CD8-positive, alpha-beta memory T cell (primary cell): Measurements from ENCODE around the gene PPP1R27. TPM values are rescaled to one million over a fixed set of nuclear protein-coding genes. Genes with fewer than 3 reads are reported as not detected.

Experiments used
- CTCF ChIA-PET: fragments of 350-600 bp; sonication (Branson Sonifier 250); formaldehyde crosslinking; loops from one replicate; lab custom pipeline; 2021; ENCODE audit warnings: antibody characterized with exemption; lab: Charles Lee
- POLR2A ChIA-PET: fragments of 350-600 bp; sonication (Branson Sonifier 250); formaldehyde crosslinking; loops from one replicate; lab custom pipeline; 2021; ENCODE audit warnings: antibody characterized with exemption; lab: Charles Lee
- DNase-seq, 5 donors: peaks; one replicate each; pipeline versions ENCODE4 v3.0.0 to v3.0.0-alpha.2; 2020 to 2022; ENCODE audit warnings: mixed read lengths in 1 of 5
- H3K27ac ChIP-seq: one replicate; pipeline ENCODE4 v1.7.0; 2013; ENCODE audit warnings: low read depth, mild to moderate bottlenecking, low read length, moderate library complexity
- H3K27me3 ChIP-seq: 2 replicates; pipeline ENCODE4 v1.7.0; 2013; ENCODE audit warnings: low read length, mild to moderate bottlenecking; ENCODE audit not compliant: insufficient read depth, poor library complexity, severe bottlenecking
- H3K36me3 ChIP-seq: 2 replicates; pipeline ENCODE4 v1.7.0; 2013; ENCODE audit warnings: mild to moderate bottlenecking, low read length, moderate library complexity; ENCODE audit not compliant: insufficient read depth
- H3K4me1 ChIP-seq: 2 replicates; pipeline ENCODE4 v1.7.0; 2013; ENCODE audit warnings: mild to moderate bottlenecking, low read length, moderate library complexity; ENCODE audit not compliant: insufficient read depth
- H3K4me3 ChIP-seq: 2 replicates; pipeline ENCODE4 v1.7.0; 2013; ENCODE audit warnings: mild to moderate bottlenecking, low read length
- H3K9me3 ChIP-seq: 2 replicates; pipeline ENCODE4 v1.7.0; 2013; ENCODE audit warnings: mild to moderate bottlenecking, low read length
- H3K27ac Mint-ChIP-seq, 8 donors: one replicate each; pipeline ENCODE4 v1.8.0; 2020 to 2021; ENCODE audit warnings: mixed read lengths in 8 of 8, mild to moderate bottlenecking in 6 of 8, inconsistent platforms in 3 of 8, moderate library complexity in 3 of 8
- H3K27me3 Mint-ChIP-seq, 2 donors: one replicate each; pipeline ENCODE4 v1.8.0; 2020 to 2021; ENCODE audit warnings: mixed read lengths in 2 of 2, mild to moderate bottlenecking in 1 of 2, moderate library complexity in 1 of 2
- H3K36me3 Mint-ChIP-seq, 3 donors: one replicate each; pipeline ENCODE4 v1.8.0; 2020 to 2021; ENCODE audit warnings: mixed read lengths in 3 of 3, inconsistent platforms in 1 of 3, mild to moderate bottlenecking in 1 of 3
- H3K4me1 Mint-ChIP-seq, 3 donors: one replicate each; pipeline ENCODE4 v1.8.0; 2020 to 2021; ENCODE audit warnings: mixed read lengths in 3 of 3, inconsistent platforms in 1 of 3, mild to moderate bottlenecking in 1 of 3
- H3K4me3 Mint-ChIP-seq, 7 donors: one replicate each; pipeline ENCODE4 v1.8.0; 2020 to 2021; ENCODE audit warnings: mixed read lengths in 7 of 7, mild to moderate bottlenecking in 6 of 7, moderate library complexity in 4 of 7, inconsistent platforms in 2 of 7
- H3K9me3 Mint-ChIP-seq, 5 donors: one replicate each; pipeline ENCODE4 v1.8.0; 2020 to 2022; ENCODE audit warnings: mixed read lengths in 5 of 5, mild to moderate bottlenecking in 3 of 5, moderate library complexity in 2 of 5, inconsistent platforms in 1 of 5
- polyA plus RNA-seq: library from polyadenylated mRNA; unstranded; fragments of 300-500 nt; fragmentation: Illumina TruSeq; gene quantifications from one replicate; pipeline ENCODE4 v1.2.3, GENCODE V29; 2021
- total RNA-seq, 2 experiments: library from RNA; stranded (reverse); gene quantifications; one replicate each; pipeline ENCODE4 v1.2.3, GENCODE V29; 2021

The PPP1R27 gene
- total and polyA plus RNA-seq, 3 experiments from 2014 or later: not detected

GRCh38 chr17:81828656-81829055 lies 6.2 kb downstream of the PPP1R27 start:
- H3K27me3 Mint-ChIP-seq: peaks cover 0 to 4% of the 10 kb centered on the region in 2 donors
- Histone ChIP-seq H3K4me3 (no peak overlapping the region), H3K27me3 (no peaks in the 10 kb centered on the region), H3K4me1 (peaks cover 17% of the 10 kb centered on the region), H3K9me3 (no peaks in the 10 kb centered on the region), H3K36me3 (no peaks in the 10 kb centered on the region), H3K27ac (no peak overlapping the region)
- H3K9me3 Mint-ChIP-seq: no peaks in the 10 kb centered on the region
- peak overlapping the region in 2 of 7 donors; percentile 75 to 82 for H3K4me3 Mint-ChIP-seq
- peaks cover 22 to 38% (median 25%) of the 10 kb centered on the region in 3 donors for H3K4me1 Mint-ChIP-seq
- no peak for DNase-seq
- H3K36me3 Mint-ChIP-seq: peaks cover 0 to 21% (median 1%) of the 10 kb centered on the region in 3 donors
- CTCF ChIA-PET: no interaction called here
- POLR2A ChIA-PET: no interaction called here
- no peak overlapping the region for H3K27ac Mint-ChIP-seq

- Mint-ChIP-seq H3K27ac (no peak overlapping the region), H3K36me3 (peaks cover 0 to 26% (median 1%) of the 10 kb centered on the region in 3 donors), H3K9me3 (no peaks in the 10 kb centered on the region), H3K4me3 (no peak overlapping the region), H3K27me3 (peaks cover 0 to under 1% of the 10 kb centered on the region in 2 donors), H3K4me1 (peaks cover 10 to 20% (median 10%) of the 10 kb centered on the region in 3 donors)
- Histone ChIP-seq H3K4me3 (no peak overlapping the region), H3K36me3 (no peaks in the 10 kb centered on the region), H3K27me3 (no peaks in the 10 kb centered on the region), H3K4me1 (no peaks in the 10 kb centered on the region), H3K27ac (no peak overlapping the region), H3K9me3 (no peaks in the 10 kb centered on the region)
- ChIA-PET CTCF (no interaction called here), POLR2A (no interaction called here)
- no peak for DNase-seq
Observed at GRCh38 chr17:81825841-81826466, 8.9 kb downstream of the PPP1R27 start.

GRCh38 chr17:81824595-81824994 lies 10.3 kb downstream of the PPP1R27 start:
- Histone ChIP-seq H3K27ac (no peak overlapping the region), H3K9me3 (no peaks in the 10 kb centered on the region), H3K4me1 (no peaks in the 10 kb centered on the region), H3K4me3 (no peak overlapping the region), H3K36me3 (no peaks in the 10 kb centered on the region), H3K27me3 (no peaks in the 10 kb centered on the region)
- Mint-ChIP-seq H3K4me1 (peaks cover 7 to 15% (median 8%) of the 10 kb centered on the region in 3 donors), H3K36me3 (peaks cover 0 to 24% (median 1%) of the 10 kb centered on the region in 3 donors), H3K27ac (no peak overlapping the region), H3K9me3 (no peaks in the 10 kb centered on the region), H3K4me3 (no peak overlapping the region), H3K27me3 (peaks cover 0 to 1% of the 10 kb centered on the region in 2 donors)
- POLR2A ChIA-PET: no interaction called here
- no peak for DNase-seq
- CTCF ChIA-PET: interaction anchor here (0.8 kb wide), 1 partner anchor 12 kb away, joined by 3 read pairs; no protein-coding TSS in a partner anchor

- peaks cover 4 to 13% (median 6%) of the 10 kb centered on the region in 3 donors for H3K4me1 Mint-ChIP-seq
Observed at GRCh38 chr17:81823820-81824550, 10.9 kb downstream of the PPP1R27 start.

GRCh38 chr17:81822996-81823819 lies 11.6 kb downstream of the PPP1R27 start:
- CTCF ChIA-PET: no interaction called here

More at GRCh38 chr17:81823820-81824550, 10.9 kb downstream of the PPP1R27 start:
- H3K4me3 ChIP-seq: no peak overlapping the region
- no peak overlapping the region for H3K27ac ChIP-seq
- no peaks in the 10 kb centered on the region for H3K9me3 Mint-ChIP-seq
- peaks cover 0 to 1% of the 10 kb centered on the region in 2 donors for H3K27me3 Mint-ChIP-seq
- no peaks in the 10 kb centered on the region for H3K9me3 ChIP-seq
- H3K36me3 Mint-ChIP-seq: peaks cover 0 to 21% (median 1%) of the 10 kb centered on the region in 3 donors
- no peaks in the 10 kb centered on the region for H3K27me3 ChIP-seq
- ChIA-PET POLR2A (interaction anchor here (0.6 kb wide), 1 partner anchor 101 kb away, joined by 3 read pairs; no protein-coding TSS in a partner anchor), CTCF (no interaction called here)
- no peak overlapping the region for H3K4me3 Mint-ChIP-seq
- peak overlapping the region in 3 of 8 donors; percentile 29 to 91 (median 71) for H3K27ac Mint-ChIP-seq
- DNase-seq: no peak
- H3K36me3 ChIP-seq: no peaks in the 10 kb centered on the region
- H3K4me1 ChIP-seq: no peaks in the 10 kb centered on the region

GRCh38 chr17:81822312-81822637 lies 12.6 kb downstream of the PPP1R27 start:
- ChIA-PET POLR2A (no interaction called here), CTCF (no interaction called here)
- Mint-ChIP-seq H3K27ac (no peak overlapping the region), H3K36me3 (peaks cover 0 to 18% (median 1%) of the 10 kb centered on the region in 3 donors), H3K9me3 (no peaks in the 10 kb centered on the region), H3K27me3 (peaks cover 0 to 1% of the 10 kb centered on the region in 2 donors), H3K4me3 (no peak overlapping the region), H3K4me1 (peaks cover 0 to 5% (median 4%) of the 10 kb centered on the region in 3 donors)
- Histone ChIP-seq H3K27ac (peak overlapping the region; percentile 74), H3K4me3 (no peak overlapping the region), H3K4me1 (no peaks in the 10 kb centered on the region), H3K9me3 (no peaks in the 10 kb centered on the region), H3K27me3 (no peaks in the 10 kb centered on the region), H3K36me3 (no peaks in the 10 kb centered on the region)
- no peak for DNase-seq

More at GRCh38 chr17:81822996-81823819, 11.6 kb downstream of the PPP1R27 start:
- H3K36me3 Mint-ChIP-seq: peaks cover 0 to 18% (median 1%) of the 10 kb centered on the region in 3 donors
- Histone ChIP-seq H3K9me3 (no peaks in the 10 kb centered on the region), H3K4me1 (no peaks in the 10 kb centered on the region), H3K4me3 (no peak overlapping the region), H3K36me3 (no peaks in the 10 kb centered on the region), H3K27me3 (no peaks in the 10 kb centered on the region), H3K27ac (peak overlapping the region; percentile 74)
- DNase-seq: no peak
- H3K4me3 Mint-ChIP-seq: no peak overlapping the region
- H3K27ac Mint-ChIP-seq: peak overlapping the region in 2 of 8 donors; percentile 29 to 91
- POLR2A ChIA-PET: interaction anchor here (0.6 kb wide), 1 partner anchor 100 kb away, joined by 3 read pairs; no protein-coding TSS in a partner anchor
- peaks cover 0 to 1% of the 10 kb centered on the region in 2 donors for H3K27me3 Mint-ChIP-seq
- no peaks in the 10 kb centered on the region for H3K9me3 Mint-ChIP-seq
- peaks cover 0 to 9% (median 4%) of the 10 kb centered on the region in 3 donors for H3K4me1 Mint-ChIP-seq

- DNase-seq: no peak
- H3K4me3 ChIP-seq: no peak overlapping the region
- no peaks in the 10 kb centered on the region for H3K27me3 ChIP-seq
- Mint-ChIP-seq H3K27me3 (peaks cover 0 to 1% of the 10 kb centered on the region in 2 donors), H3K4me3 (no peak overlapping the region), H3K4me1 (peaks cover 0 to 5% (median 4%) of the 10 kb centered on the region in 3 donors), H3K9me3 (no peaks in the 10 kb centered on the region), H3K27ac (no peak overlapping the region), H3K36me3 (peaks cover 0 to 18% (median 1%) of the 10 kb centered on the region in 3 donors)
- peak overlapping the region; percentile 74 for H3K27ac ChIP-seq
- H3K4me1 ChIP-seq: no peaks in the 10 kb centered on the region
- no peaks in the 10 kb centered on the region for H3K36me3 ChIP-seq
- H3K9me3 ChIP-seq: no peaks in the 10 kb centered on the region
- CTCF ChIA-PET: no interaction called here
- POLR2A ChIA-PET: no interaction called here
Observed at GRCh38 chr17:81821603-81822311, 13.1 kb downstream of the PPP1R27 start.
